GM12873 (cell line): ENCODE data around the gene FAM177A1.

Experiments
- TF ChIP-seq, protein P1 (sequence below): IDR thresholded peaks from 2 replicates; pipeline ENCODE4 v1.5.1; 2012; ENCODE audit warnings: low read depth, mild to moderate bottlenecking, moderate library complexity, low read length, control low read depth; ENCODE audit not compliant: insufficient read depth; ENCODE audit errors: missing control alignments

The FAM177A1 gene

DNA sequence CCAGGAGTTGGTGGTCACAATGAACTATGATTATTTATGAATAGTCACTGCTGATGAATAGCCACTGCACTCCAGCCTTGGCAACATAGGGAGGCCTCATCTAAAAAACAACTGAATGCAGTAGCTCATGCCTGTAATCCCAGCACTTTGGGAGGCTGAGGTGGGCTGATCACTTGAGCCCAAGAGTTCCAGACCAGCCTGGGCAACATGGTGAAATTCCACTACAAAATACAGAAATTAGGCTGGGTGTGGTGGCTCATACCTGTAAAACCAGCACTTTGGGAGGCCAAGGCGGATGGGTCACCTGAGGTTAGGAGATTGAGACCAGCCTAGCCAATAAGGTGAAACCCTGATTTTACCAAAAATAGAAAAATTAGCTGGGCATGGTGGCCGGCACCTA lies 13.5 kb upstream of the FAM177A1 start:
- TF ChIP-seq, protein P1, sequence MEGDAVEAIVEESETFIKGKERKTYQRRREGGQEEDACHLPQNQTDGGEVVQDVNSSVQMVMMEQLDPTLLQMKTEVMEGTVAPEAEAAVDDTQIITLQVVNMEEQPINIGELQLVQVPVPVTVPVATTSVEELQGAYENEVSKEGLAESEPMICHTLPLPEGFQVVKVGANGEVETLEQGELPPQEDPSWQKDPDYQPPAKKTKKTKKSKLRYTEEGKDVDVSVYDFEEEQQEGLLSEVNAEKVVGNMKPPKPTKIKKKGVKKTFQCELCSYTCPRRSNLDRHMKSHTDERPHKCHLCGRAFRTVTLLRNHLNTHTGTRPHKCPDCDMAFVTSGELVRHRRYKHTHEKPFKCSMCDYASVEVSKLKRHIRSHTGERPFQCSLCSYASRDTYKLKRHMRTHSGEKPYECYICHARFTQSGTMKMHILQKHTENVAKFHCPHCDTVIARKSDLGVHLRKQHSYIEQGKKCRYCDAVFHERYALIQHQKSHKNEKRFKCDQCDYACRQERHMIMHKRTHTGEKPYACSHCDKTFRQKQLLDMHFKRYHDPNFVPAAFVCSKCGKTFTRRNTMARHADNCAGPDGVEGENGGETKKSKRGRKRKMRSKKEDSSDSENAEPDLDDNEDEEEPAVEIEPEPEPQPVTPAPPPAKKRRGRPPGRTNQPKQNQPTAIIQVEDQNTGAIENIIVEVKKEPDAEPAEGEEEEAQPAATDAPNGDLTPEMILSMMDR, result no peak

DNA sequence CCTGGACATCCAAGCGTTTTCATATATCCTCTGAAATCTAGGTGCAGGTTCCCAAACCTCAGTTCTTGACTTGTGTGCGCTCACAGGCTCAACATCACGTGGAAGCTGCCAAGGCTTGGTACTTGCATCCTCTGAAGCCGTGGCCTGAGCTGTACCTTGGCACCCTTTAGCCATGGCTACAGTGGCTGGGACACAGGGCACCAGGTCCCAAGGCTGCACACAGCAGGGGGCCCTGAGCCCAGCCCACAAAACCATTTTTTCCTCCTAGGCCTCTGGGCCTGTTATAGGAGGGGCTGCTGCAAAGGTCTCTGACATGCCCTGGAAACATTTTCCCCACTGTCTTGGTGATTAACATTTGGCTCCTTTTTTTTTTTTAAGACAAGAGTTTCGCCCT lies 11.6 kb upstream of the FAM177A1 start:
- TF ChIP-seq, protein P1, result no peak

DNA sequence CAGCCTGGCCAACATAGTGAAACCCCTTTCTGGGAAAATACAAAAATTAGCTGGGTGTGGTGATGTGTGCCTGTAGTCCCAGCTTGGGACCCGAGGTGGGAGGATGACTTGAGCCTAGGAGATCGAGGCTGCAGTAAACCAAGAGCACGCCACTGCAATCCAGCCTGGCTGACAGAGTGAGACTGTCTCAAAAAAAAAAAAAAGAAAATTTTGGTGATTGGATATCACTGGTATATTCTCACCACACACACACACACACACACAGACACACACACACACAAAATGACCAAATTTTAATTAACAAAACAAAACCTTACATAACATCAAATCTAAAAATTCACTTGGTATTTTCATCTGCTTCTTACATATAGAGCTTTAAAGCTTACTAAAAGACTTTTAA lies 3.4 kb upstream of the FAM177A1 start:
- TF ChIP-seq, protein P1, result no peak

DNA sequence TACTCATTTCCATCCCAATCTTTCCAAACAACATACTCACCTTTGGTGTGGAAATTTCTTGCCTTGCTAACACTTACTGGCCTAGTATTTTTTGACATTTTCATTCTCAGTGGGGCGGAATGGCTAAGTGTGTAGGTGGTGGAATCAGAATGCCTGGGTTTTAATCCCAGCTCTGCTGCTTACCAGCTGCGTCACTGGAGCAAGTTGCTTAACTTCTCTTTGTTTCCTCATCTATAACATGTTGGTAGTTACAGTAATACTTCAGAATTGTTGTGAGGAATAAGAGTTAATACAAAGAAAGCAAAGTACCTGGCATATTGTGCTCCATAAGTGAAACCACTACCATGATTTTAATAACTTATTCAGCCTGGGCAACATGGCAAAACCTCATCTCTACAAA lies 3.0 kb upstream of the FAM177A1 start:
- TF ChIP-seq, protein P1, result no peak

DNA sequence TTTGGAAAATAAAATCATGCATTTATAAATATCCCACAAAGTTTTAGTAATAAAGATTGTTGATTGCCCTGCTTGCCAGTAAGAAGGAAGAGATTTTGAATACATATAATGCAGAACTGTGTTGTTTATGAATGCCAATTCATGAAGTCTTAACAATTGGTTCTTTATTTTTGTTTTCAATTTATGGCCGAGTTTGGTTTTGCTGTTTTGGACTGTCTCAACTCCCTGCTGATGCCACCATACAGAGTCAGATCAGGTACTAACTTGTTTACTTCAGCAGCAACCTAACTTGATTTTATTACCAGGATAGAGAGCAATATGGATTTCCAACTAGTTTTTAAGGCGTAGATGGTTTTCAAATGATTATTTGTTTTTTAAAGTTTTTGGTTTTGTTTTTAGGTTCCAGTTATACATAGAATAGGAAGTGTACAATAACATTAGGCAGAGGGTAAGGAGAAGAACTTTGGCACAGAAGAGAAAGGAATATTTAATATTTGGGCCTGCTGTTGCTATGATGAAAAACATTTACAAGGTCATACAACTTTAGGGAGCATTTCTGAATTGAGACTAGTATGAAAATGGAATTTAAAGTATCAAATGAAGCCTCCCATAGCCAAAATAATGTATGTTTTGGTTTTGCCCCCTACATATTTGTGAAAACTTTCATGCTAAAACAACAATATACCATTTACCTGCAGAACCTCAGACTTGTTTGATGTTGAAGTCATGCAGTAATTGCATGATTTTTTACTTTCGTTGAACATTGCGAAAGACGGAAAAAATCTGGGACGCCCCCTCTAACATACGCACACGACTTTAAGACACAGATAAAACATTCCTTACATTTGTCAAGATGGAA lies 904 bp upstream of the FAM177A1 start:
- TF ChIP-seq, protein P1, result no peak

DNA sequence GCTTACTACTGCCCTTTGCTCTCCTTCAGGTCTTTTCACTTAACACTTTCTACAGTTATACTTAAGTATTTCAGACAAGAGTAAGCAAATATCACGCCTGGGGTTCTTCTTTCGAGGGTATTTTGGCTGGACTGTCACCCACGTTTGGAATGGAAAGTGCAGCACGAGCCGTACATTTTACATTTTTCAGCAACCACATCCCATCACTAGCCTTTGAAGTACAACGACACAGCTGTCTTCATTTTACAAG lies 349 bp upstream of the FAM177A1 start:
- TF ChIP-seq, protein P1, result no peak

DNA sequence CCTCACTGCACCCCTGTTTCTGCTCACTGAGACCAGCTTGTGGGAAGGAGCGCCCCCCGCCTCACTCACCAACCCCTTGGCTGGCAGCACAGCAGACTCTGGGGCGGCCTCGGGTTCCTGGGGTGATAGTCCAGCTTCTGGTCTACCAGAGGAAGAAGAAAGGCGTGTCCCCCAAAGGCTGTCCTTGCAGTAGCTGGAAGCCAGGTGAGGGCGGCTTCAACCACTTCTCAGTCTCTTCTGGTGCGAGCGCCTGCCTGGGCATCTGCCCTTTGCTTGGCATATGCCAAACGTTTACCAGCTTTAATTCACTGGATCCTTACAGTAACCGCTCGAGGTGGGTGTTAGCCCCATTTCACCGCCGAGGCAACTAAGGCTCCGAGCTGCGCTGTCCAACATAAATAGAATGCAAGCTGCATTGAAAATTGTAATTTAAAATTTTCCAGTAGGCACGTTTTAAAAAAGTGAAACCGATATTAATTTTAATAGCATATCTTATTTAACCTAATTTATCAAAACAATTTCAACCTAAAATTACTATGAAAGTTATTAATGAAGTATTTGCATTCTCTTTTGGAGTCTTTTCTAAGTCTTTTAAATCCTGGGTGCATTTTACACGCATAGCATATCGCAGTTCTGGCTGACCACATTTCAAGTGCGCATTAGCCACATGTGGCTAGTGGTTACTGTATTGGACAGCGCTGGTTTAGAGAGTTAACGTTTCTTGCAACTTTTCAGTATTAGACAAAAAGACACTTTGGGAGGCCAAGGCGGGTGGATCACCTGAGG lies 872 bp downstream of the FAM177A1 start:
- TF ChIP-seq, protein P1, result no peak
